Activated CD4-positive, alpha-beta T cell treated with anti-CD3 and anti-CD28 coated beads, Interleukin-2, amount 10 ng/mL, durations not matched to agents 7 days and 5 days (primary cell): ENCODE measurements around the gene ECHS1. TPM values are rescaled to one million over a fixed set of nuclear protein-coding genes. Genes with fewer than 3 reads are reported as not detected.

Experiments used
- CTCF ChIA-PET: fragments of 350-600 bp; sonication (Branson Sonifier 250); formaldehyde crosslinking; loops from one replicate; lab custom pipeline; 2021; ENCODE audit warnings: antibody characterized with exemption; lab: Charles Lee
- POLR2A ChIA-PET: fragments of 350-600 bp; sonication (Branson Sonifier 250); formaldehyde crosslinking; loops from one replicate; lab custom pipeline; 2021; ENCODE audit warnings: antibody characterized with exemption; lab: Charles Lee
- DNase-seq: peaks from one replicate; pipeline ENCODE4 v3.0.0-alpha.2; 2020
- H3K27ac Mint-ChIP-seq: one replicate; pipeline ENCODE4 v1.8.0; 2021; ENCODE audit warnings: mild to moderate bottlenecking, moderate library complexity, mixed read lengths
- H3K27me3 Mint-ChIP-seq: one replicate; pipeline ENCODE4 v1.8.0; 2021; ENCODE audit warnings: mixed read lengths
- H3K36me3 Mint-ChIP-seq: one replicate; pipeline ENCODE4 v1.8.0; 2021; ENCODE audit warnings: low read depth, mixed read lengths
- H3K4me1 Mint-ChIP-seq: one replicate; pipeline ENCODE4 v1.8.0; 2021; ENCODE audit warnings: mixed read lengths
- H3K4me3 Mint-ChIP-seq: one replicate; pipeline ENCODE4 v1.8.0; 2021; ENCODE audit warnings: mild to moderate bottlenecking, moderate library complexity, mixed read lengths
- H3K9me3 Mint-ChIP-seq: one replicate; pipeline ENCODE4 v1.8.0; 2021; ENCODE audit warnings: mixed read lengths
- total RNA-seq, 2 experiments: library from RNA; stranded (reverse); gene quantifications; one replicate each; pipeline ENCODE4 v1.2.3, GENCODE V29; 2021

Gene ECHS1
- total RNA-seq, 2 experiments from 2014 or later, result 34.9 to 40.2 TPM

- CTCF ChIA-PET, result interaction anchor here (0.6 kb wide), 1 partner anchor 155 kb away, joined by 3 read pairs; no protein-coding TSS in a partner anchor
- Mint-ChIP-seq H3K27ac (no peak overlapping the region), H3K4me1 (peaks cover 17% of the 10 kb centered on the region), H3K27me3 (no peaks in the 10 kb centered on the region), H3K9me3 (peaks cover 48% of the 10 kb centered on the region), H3K4me3 (no peak overlapping the region), H3K36me3 (peaks cover 87% of the 10 kb centered on the region)
- POLR2A ChIA-PET, result no interaction called here
- no peak for DNase-seq
These were observed 38.6 kb upstream of the ECHS1 start for GRCh38 chr10:133411523-133412380.

GRCh38 chr10:133405844-133406527 lies 32.8 kb upstream of the ECHS1 start:
- Mint-ChIP-seq H3K27ac (no peak overlapping the region), H3K4me3 (no peak overlapping the region), H3K27me3 (no peaks in the 10 kb centered on the region), H3K9me3 (peaks cover 21% of the 10 kb centered on the region), H3K36me3 (peaks cover 79% of the 10 kb centered on the region), H3K4me1 (peaks cover 48% of the 10 kb centered on the region)
- ChIA-PET CTCF (interaction anchor here (0.9 kb wide), 1 partner anchor 16 kb away, joined by 3 read pairs; no protein-coding TSS in a partner anchor), POLR2A (no interaction called here)
- no peak for DNase-seq

DNA sequence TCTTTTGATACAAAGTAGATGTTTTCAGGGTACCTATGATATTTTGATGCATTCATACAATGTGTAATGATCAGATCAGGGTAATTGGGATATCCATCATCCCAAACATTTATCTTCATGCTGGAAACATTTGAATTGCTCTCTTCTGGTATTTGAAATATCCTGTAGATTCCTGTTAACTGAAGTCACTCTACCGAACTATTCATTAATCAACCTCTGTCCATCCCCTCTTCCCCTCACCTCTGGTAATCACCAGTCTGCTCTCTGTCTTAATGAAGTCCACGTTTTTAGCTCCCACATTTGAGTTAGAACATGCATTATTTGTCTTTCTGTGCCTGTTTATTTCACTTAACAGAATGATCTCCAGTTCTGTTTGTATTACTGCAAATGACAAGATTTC lies 32.1 kb upstream of the ECHS1 start:
- no peaks in the 10 kb centered on the region for H3K27me3 Mint-ChIP-seq
- peaks cover 15% of the 10 kb centered on the region for H3K9me3 Mint-ChIP-seq
- peaks cover 77% of the 10 kb centered on the region for H3K36me3 Mint-ChIP-seq
- POLR2A ChIA-PET, result no interaction called here
- no peak overlapping the region for H3K27ac Mint-ChIP-seq
- no peak for DNase-seq
- H3K4me1 Mint-ChIP-seq, result peaks cover 54% of the 10 kb centered on the region
- no peak overlapping the region for H3K4me3 Mint-ChIP-seq
- CTCF ChIA-PET, result no interaction called here

DNA sequence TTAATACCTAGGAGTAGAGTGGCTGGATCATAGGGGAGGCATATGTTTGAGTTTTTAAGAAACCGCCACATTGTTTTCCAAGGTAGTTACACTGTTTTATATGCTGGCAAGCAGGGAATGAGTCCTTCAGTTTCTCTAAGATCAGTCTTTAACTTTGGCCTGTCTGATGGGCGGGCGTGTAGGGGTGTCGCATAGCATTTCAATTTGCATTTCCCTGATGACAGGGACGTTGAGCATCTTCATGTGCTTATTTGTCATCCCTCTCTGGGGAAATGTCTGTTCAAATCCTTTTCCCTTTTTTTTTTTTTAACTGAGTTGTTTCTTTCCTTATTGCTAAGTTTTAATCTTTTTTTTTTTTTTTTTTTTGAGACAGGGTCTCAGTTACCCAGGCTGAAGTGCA lies 30.6 kb upstream of the ECHS1 start:
- H3K4me3 Mint-ChIP-seq, result no peak overlapping the region
- H3K27me3 Mint-ChIP-seq, result no peaks in the 10 kb centered on the region
- DNase-seq, result no peak
- ChIA-PET CTCF (no interaction called here), POLR2A (no interaction called here)
- peaks cover 10% of the 10 kb centered on the region for H3K9me3 Mint-ChIP-seq
- peaks cover 56% of the 10 kb centered on the region for H3K4me1 Mint-ChIP-seq
- H3K27ac Mint-ChIP-seq, result peak overlapping the region; percentile 55
- H3K36me3 Mint-ChIP-seq, result peaks cover 69% of the 10 kb centered on the region

DNA sequence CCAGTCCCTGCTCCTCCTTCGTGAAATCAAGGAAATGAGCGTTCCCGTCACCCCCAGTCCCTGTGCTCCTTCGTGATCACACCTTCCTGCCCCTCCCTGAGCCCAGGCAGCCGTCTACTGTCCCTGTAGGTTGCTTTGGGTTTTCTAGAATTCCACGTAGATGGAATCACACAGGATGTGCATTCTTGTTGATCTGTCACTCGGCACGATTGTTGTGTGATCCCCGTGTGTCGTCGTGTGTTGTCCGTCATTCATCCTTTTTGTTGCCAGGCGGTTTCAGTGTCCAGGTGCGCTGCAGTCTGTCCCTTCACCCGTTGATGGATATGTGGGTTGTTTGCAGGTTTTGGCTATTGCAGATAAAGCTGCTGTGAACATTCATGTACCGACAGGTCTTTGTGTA lies 30.2 kb upstream of the ECHS1 start:
- no peak overlapping the region for H3K27ac Mint-ChIP-seq
- H3K36me3 Mint-ChIP-seq, result peaks cover 67% of the 10 kb centered on the region
- peaks cover 54% of the 10 kb centered on the region for H3K4me1 Mint-ChIP-seq
- H3K27me3 Mint-ChIP-seq, result no peaks in the 10 kb centered on the region
- peaks cover 7% of the 10 kb centered on the region for H3K9me3 Mint-ChIP-seq
- CTCF ChIA-PET, result no interaction called here
- POLR2A ChIA-PET, result no interaction called here
- DNase-seq, result no peak
- no peak overlapping the region for H3K4me3 Mint-ChIP-seq

GRCh38 chr10:133401981-133402725 lies 29.0 kb upstream of the ECHS1 start:
- CTCF ChIA-PET, result no interaction called here
- POLR2A ChIA-PET, result no interaction called here

DNA sequence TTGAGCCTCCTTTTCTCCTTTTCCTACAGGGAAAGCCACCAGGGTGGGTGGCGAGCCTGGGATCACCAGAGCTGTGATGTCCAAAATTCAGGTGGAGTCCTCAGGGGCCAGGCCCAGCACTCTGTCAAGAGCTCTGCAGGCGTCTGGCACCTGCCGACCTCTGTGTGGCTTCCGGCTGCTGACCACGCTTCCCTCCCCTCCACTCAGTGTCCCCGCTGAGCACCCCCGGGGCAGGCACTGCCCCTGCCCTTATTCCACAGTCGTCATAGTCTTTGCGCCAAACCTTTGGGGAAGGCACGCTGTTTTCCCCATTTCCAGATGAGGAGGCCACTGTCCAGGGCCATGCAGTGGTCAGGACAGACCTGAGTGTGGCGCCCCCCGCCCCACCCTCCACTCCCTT lies 28.3 kb upstream of the ECHS1 start:
- CTCF ChIA-PET, result interaction anchor here (0.7 kb wide), 1 partner anchor 12 kb away, joined by 3 read pairs; no protein-coding TSS in a partner anchor
- no peak for DNase-seq
- no peaks in the 10 kb centered on the region for H3K27me3 Mint-ChIP-seq
- no peaks in the 10 kb centered on the region for H3K9me3 Mint-ChIP-seq
- H3K27ac Mint-ChIP-seq, result peak overlapping the region; percentile 89
- peaks cover 58% of the 10 kb centered on the region for H3K4me1 Mint-ChIP-seq
- POLR2A ChIA-PET, result no interaction called here
- peaks cover 61% of the 10 kb centered on the region for H3K36me3 Mint-ChIP-seq
- peak overlapping the region; percentile 46 for H3K4me3 Mint-ChIP-seq

More at GRCh38 chr10:133401981-133402725, 29.0 kb upstream of the ECHS1 start:
- no peaks in the 10 kb centered on the region for H3K9me3 Mint-ChIP-seq
- peaks cover 64% of the 10 kb centered on the region for H3K36me3 Mint-ChIP-seq
- peak overlapping the region; percentile 69 for H3K27ac Mint-ChIP-seq
- H3K27me3 Mint-ChIP-seq, result no peaks in the 10 kb centered on the region
- DNase-seq, result no peak
- H3K4me1 Mint-ChIP-seq, result peaks cover 56% of the 10 kb centered on the region
- H3K4me3 Mint-ChIP-seq, result no peak overlapping the region

- H3K36me3 Mint-ChIP-seq, result peaks cover 56% of the 10 kb centered on the region
- H3K9me3 Mint-ChIP-seq, result no peaks in the 10 kb centered on the region
- peak overlapping the region; percentile 46 for H3K4me3 Mint-ChIP-seq
- POLR2A ChIA-PET, result no interaction called here
- no peaks in the 10 kb centered on the region for H3K27me3 Mint-ChIP-seq
- DNase-seq, result peak; percentile 45
- peak overlapping the region; percentile 89 for H3K27ac Mint-ChIP-seq
- peaks cover 54% of the 10 kb centered on the region for H3K4me1 Mint-ChIP-seq
- CTCF ChIA-PET, result interaction anchor here (0.7 kb wide), 1 partner anchor 13 kb away, joined by 3 read pairs; no protein-coding TSS in a partner anchor
These were observed 27.7 kb upstream of the ECHS1 start for GRCh38 chr10:133400624-133401424.

- ChIA-PET CTCF (no interaction called here), POLR2A (no interaction called here)
- DNase-seq, result no peak
- Mint-ChIP-seq H3K9me3 (no peaks in the 10 kb centered on the region), H3K36me3 (peaks cover 51% of the 10 kb centered on the region), H3K4me3 (no peak overlapping the region), H3K27ac (no peak overlapping the region), H3K4me1 (peaks cover 56% of the 10 kb centered on the region), H3K27me3 (no peaks in the 10 kb centered on the region)
These were observed 26.0 kb upstream of the ECHS1 start for GRCh38 chr10:133399123-133399601.

DNA sequence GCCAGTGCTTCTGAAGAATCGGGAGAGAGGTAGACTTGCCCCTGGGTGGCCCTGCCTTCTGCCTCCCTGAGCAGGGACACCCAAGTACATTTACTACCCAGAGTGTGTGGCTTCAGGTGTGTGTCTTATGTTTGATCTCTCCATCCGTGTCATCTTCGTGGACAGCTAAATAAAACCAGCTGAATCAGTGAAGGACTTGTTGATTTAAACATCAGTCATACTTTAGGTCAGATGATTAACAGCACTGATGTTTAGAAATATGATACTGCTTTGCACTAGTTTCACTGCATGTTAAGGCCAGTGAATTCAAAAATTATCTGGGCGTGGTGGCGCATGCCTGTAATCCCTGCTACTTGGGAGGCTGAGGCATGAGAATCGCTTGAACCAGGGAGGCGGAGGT lies 24.8 kb upstream of the ECHS1 start:
- POLR2A ChIA-PET, result no interaction called here
- Mint-ChIP-seq H3K36me3 (peaks cover 44% of the 10 kb centered on the region), H3K4me3 (no peak overlapping the region), H3K9me3 (no peaks in the 10 kb centered on the region), H3K27me3 (no peaks in the 10 kb centered on the region), H3K27ac (peak overlapping the region; percentile 9), H3K4me1 (peaks cover 57% of the 10 kb centered on the region)
- no peak for DNase-seq
- CTCF ChIA-PET, result no interaction called here

- CTCF ChIA-PET, result interaction anchor here (1.1 kb wide), 1 partner anchor 42 kb away, joined by 3 read pairs; no protein-coding TSS in a partner anchor
- POLR2A ChIA-PET, result no interaction called here
- Mint-ChIP-seq H3K4me1 (peaks cover 56% of the 10 kb centered on the region), H3K27me3 (no peaks in the 10 kb centered on the region), H3K9me3 (no peaks in the 10 kb centered on the region), H3K4me3 (peak overlapping the region; percentile 91), H3K36me3 (peaks cover 34% of the 10 kb centered on the region), H3K27ac (no peak overlapping the region)
- no peak for DNase-seq
These were observed 23.0 kb upstream of the ECHS1 start for GRCh38 chr10:133396035-133396624.
